GM13977 (cell line): ENCODE data around the gene KAT7.
"Not testable (repeated sequence)": the region's sequence is repeated elsewhere in the genome, so short reads cannot be mapped to it uniquely, and the experiment has no call there.

Experiments
- DNase-seq: peaks from one replicate; pipeline ENCODE4 v3.0.0; 2012; ENCODE audit warnings: low spot score
- CTCF ChIP-seq: IDR thresholded peaks from 2 replicates; pipeline ENCODE4 v1.5.1; 2012; ENCODE audit warnings: mild to moderate bottlenecking, control low read depth; ENCODE audit not compliant: insufficient read depth; ENCODE audit errors: extremely low read depth, missing control alignments
- in situ Hi-C: fragments of 300-500 bp; cut with MboI; formaldehyde crosslinking; loops from one replicate; pipeline ENCODE4 v1.12.0; 2022; ENCODE audit warnings: low sequenced_read_pairs, low pct_unique_long_range_greater_than_20kb, mixed read lengths, inconsistent platforms; ENCODE audit not compliant: unreplicated experiment

The KAT7 gene

GRCh38 chr17:49823614-49824013, 35.1 kb downstream of the KAT7 start:
- in situ Hi-C loops, result no loop called here
- no peak for DNase-seq
- TF ChIP-seq CTCF, result no peak

GRCh38 chr17:49825645-49826044, 37.2 kb downstream of the KAT7 start:
- no peak for DNase-seq
- in situ Hi-C loops, result loop anchor here (25.0 kb wide), 1 partner anchor 263 kb away; no protein-coding TSS in a partner anchor
- no peak for TF ChIP-seq CTCF

GRCh38 chr17:49828325-49828724, 39.8 kb downstream of the KAT7 start:
- in situ Hi-C loops, result loop anchor here (25.0 kb wide), 1 partner anchor 266 kb away; no protein-coding TSS in a partner anchor
- not testable (repeated sequence) for DNase-seq

GRCh38 chr17:49829026-49829425, 40.5 kb downstream of the KAT7 start:
- no peak for TF ChIP-seq CTCF
- no peak for DNase-seq
- in situ Hi-C loops, result loop anchor here (25.0 kb wide), 1 partner anchor 267 kb away; no protein-coding TSS in a partner anchor

- TF ChIP-seq CTCF, result no peak
- in situ Hi-C loops, result loop anchor here (25.0 kb wide), 1 partner anchor 268 kb away; no protein-coding TSS in a partner anchor
- DNase-seq, result no peak
These were observed 42.1 kb downstream of the KAT7 start for GRCh38 chr17:49830605-49831004.

GRCh38 chr17:49832840-49833599, 44.5 kb downstream of the KAT7 start:
- DNase-seq, result no peak
- TF ChIP-seq CTCF, result no peak
- in situ Hi-C loops, result loop anchor here (25.0 kb wide), 1 partner anchor 271 kb away; no protein-coding TSS in a partner anchor

- no peak for DNase-seq
- TF ChIP-seq CTCF, result no peak
- in situ Hi-C loops, result loop anchor here (25.0 kb wide), 1 partner anchor 272 kb away; no protein-coding TSS in a partner anchor
These were observed 45.8 kb downstream of the KAT7 start for GRCh38 chr17:49834118-49834743.
